Brain microvascular endothelial cell (primary cell): ENCODE results near the gene KRTCAP3.

Experiments
- DNase-seq: peaks from one replicate; pipeline ENCODE4 v3.0.0-alpha.2; 2020
- H3K27ac ChIP-seq: fragments of 250-450 bp; sonication (Bioruptor Pico); 2 replicates; pipeline ENCODE4 v1.5.1; 2020; ENCODE audit warnings: mild to moderate bottlenecking, moderate library complexity
- H3K27me3 ChIP-seq: fragments of 250-450 bp; sonication (Bioruptor Pico); replicated peaks from 2 replicates; pipeline ENCODE4 v1.5.1; 2020; ENCODE audit warnings: mild to moderate bottlenecking
- H3K36me3 ChIP-seq: fragments of 250-450 bp; sonication (Bioruptor Pico); replicated peaks from 2 replicates; pipeline ENCODE4 v1.5.1; 2020; ENCODE audit warnings: mild to moderate bottlenecking
- H3K4me3 ChIP-seq: 2 replicates; pipeline ENCODE4 v1.5.1; 2011; ENCODE audit warnings: low read depth, mild to moderate bottlenecking, control low read depth, low read length, moderate library complexity
- CTCF ChIP-seq: IDR thresholded peaks from 2 replicates; pipeline ENCODE4 v1.5.1; 2011; ENCODE audit warnings: low read depth, mild to moderate bottlenecking, moderate library complexity, low read length, control low read depth, inconsistent platforms; ENCODE audit errors: missing control alignments
- in situ Hi-C: cut with HindIII; loops from 2 replicates; pipeline ENCODE4 v1.10.0; 2017; ENCODE audit warnings: low sequenced_read_pairs, low pct_ligation_motif_present

Gene KRTCAP3

GRCh38 chr2:27431395-27431794, 10.8 kb upstream of the KRTCAP3 start:
- Histone ChIP-seq H3K4me3 (no peak overlapping the region), H3K27ac (no peak overlapping the region), H3K36me3 (peaks cover 34% of the 10 kb centered on the region), H3K27me3 (no peaks in the 10 kb centered on the region)
- no peak for TF ChIP-seq CTCF
- DNase-seq = peak; percentile 43
- in situ Hi-C loops = no loop called here

- Histone ChIP-seq H3K27ac (no peak overlapping the region), H3K36me3 (peaks cover 66% of the 10 kb centered on the region), H3K4me3 (no peak overlapping the region), H3K27me3 (no peaks in the 10 kb centered on the region)
- in situ Hi-C loops = no loop called here
- DNase-seq = no peak
- TF ChIP-seq CTCF = no peak
These were observed 6.6 kb upstream of the KRTCAP3 start for GRCh38 chr2:27435628-27436027.

- Histone ChIP-seq H3K27me3 (no peaks in the 10 kb centered on the region), H3K4me3 (no peak overlapping the region), H3K36me3 (peaks cover 59% of the 10 kb centered on the region), H3K27ac (no peak overlapping the region)
- TF ChIP-seq CTCF = no peak
- DNase-seq = no peak
- in situ Hi-C loops = no loop called here
These were observed 805 bp upstream of the KRTCAP3 start for GRCh38 chr2:27441226-27441926.

- H3K36me3 ChIP-seq = peaks cover 43% of the 10 kb centered on the region
- TF ChIP-seq CTCF = no peak
- no peak overlapping the region for H3K4me3 ChIP-seq
- DNase-seq = no peak
- H3K27me3 ChIP-seq = no peaks in the 10 kb centered on the region
- in situ Hi-C loops = no loop called here
- no peak overlapping the region for H3K27ac ChIP-seq
These were observed 720 bp downstream of the KRTCAP3 start for GRCh38 chr2:27442920-27443282.

- Histone ChIP-seq H3K4me3 (no peak overlapping the region), H3K27me3 (no peaks in the 10 kb centered on the region), H3K27ac (no peak overlapping the region), H3K36me3 (peaks cover 49% of the 10 kb centered on the region)
- no peak for DNase-seq
- no peak for TF ChIP-seq CTCF
- in situ Hi-C loops = no loop called here
These were observed 3.0 kb downstream of the KRTCAP3 start for GRCh38 chr2:27445155-27445554.

- Histone ChIP-seq H3K27ac (no peak overlapping the region), H3K36me3 (peaks cover 45% of the 10 kb centered on the region), H3K27me3 (no peaks in the 10 kb centered on the region), H3K4me3 (no peak overlapping the region)
- no peak for DNase-seq
- in situ Hi-C loops = no loop called here
- no peak for TF ChIP-seq CTCF
These were observed 3.4 kb downstream of the KRTCAP3 start for GRCh38 chr2:27445615-27446014.
